K562 (cell line): Measurements from ENCODE around the gene POLR1D. TPM values are rescaled to one million over a fixed set of nuclear protein-coding genes. Genes with fewer than 3 reads are reported as not detected.

Experiments
- ATAC-seq: fragments of 200-7000 bp; cut with Tn5 transposase; 3 replicates; pipeline ENCODE4 v1.9.1; 2020; ENCODE audit warnings: moderate library complexity
- BruUV-seq: library from RNA; stranded (reverse); fragments of 400-500 nt; replicated peaks from 2 replicates; lab custom pipeline; 2021; lab: Mats Ljungman, UMichigan
- CTCF ChIA-PET: fragments of 300-600 bp; formaldehyde crosslinking; extraction: SDS; loops from one replicate; lab custom pipeline; 2021; ENCODE audit warnings: low intra/inter-chr PET ratio; lab: Yijun Ruan, JAX
- POLR2A ChIA-PET: fragments of 300-600, 350-650 bp; sonication (Branson Sonifier 250); formaldehyde crosslinking; extraction: SDS; loops from one replicate; lab custom pipeline; 2021; ENCODE audit warnings: antibody characterized with exemption, inconsistent platforms; lab: Yijun Ruan, JAX
- DNase-seq, 4 experiments: peaks; one replicate each; pipeline versions ENCODE4 v3.0.0 to v3.0.0-alpha.2; 2011 to 2018; ENCODE audit warnings: low spot score in 3 of 4, mixed read lengths in 3 of 4; ENCODE audit errors: extremely low read depth in 1 of 4
- FAIRE-seq: peaks from 2 replicates; lab custom pipeline; 2011; peaks lifted over from hg19 to GRCh38; lab: Jason Lieb, UNC
- H2AFZ ChIP-seq: 2 replicates; pipeline ENCODE4 v1.6.0; 2011; ENCODE audit warnings: low read depth, low read length, control low read depth, inconsistent platforms
- H3K27ac ChIP-seq: fragments of 200-600 bp; 3 replicates; pipeline ENCODE4 v1.8.0; 2011; ENCODE audit warnings: low read depth, mild to moderate bottlenecking, control low read depth, inconsistent platforms, low read length, moderate library complexity, mixed read lengths; ENCODE audit errors: extremely low read depth
- H3K27me3 ChIP-seq, 2 experiments: fragments of 300-600 bp in 1 of 2; 2 replicates in 1 of 2; 3 replicates in 1 of 2; pipeline versions ENCODE4 v1.6.0 to v1.8.0; 2011; ENCODE audit warnings: inconsistent platforms in 2 of 2, low read length in 2 of 2, mild to moderate bottlenecking in 1 of 2, mixed read lengths in 1 of 2, moderate library complexity in 1 of 2; ENCODE audit not compliant: control insufficient read depth in 2 of 2, insufficient read depth in 2 of 2
- H3K36me3 ChIP-seq: fragments of 300-600 bp; 3 replicates; pipeline ENCODE4 v1.8.0; 2011; ENCODE audit warnings: mild to moderate bottlenecking, low read length, inconsistent platforms; ENCODE audit not compliant: control insufficient read depth, insufficient read depth
- H3K4me1 ChIP-seq, 2 experiments: fragments of 200-600 bp in 1 of 2; replicated peaks in 1 of 2; 2 replicates in 1 of 2; 3 replicates in 1 of 2; pipeline versions ENCODE4 v1.5.1 to v1.8.0; 2011; ENCODE audit warnings: inconsistent platforms in 2 of 2, low read length in 2 of 2, mild to moderate bottlenecking in 1 of 2, mixed read lengths in 1 of 2, moderate library complexity in 1 of 2; ENCODE audit not compliant: control insufficient read depth in 2 of 2, insufficient read depth in 2 of 2
- H3K4me2 ChIP-seq: 2 replicates; pipeline ENCODE4 v1.6.1; 2011; ENCODE audit warnings: low read length, control low read depth, inconsistent platforms, mixed read lengths; ENCODE audit not compliant: insufficient read depth
- H3K4me3 ChIP-seq: fragments of 200-600 bp; sonication (generic), shearing (Covaris generic); 2 replicates; pipeline ENCODE4 v1.5.1; 2016; ENCODE audit warnings: control low read depth, inconsistent platforms
- H3K79me2 ChIP-seq: fragments of 200-600 bp; 3 replicates; pipeline ENCODE4 v1.8.0; 2011; ENCODE audit warnings: low read length, inconsistent platforms; ENCODE audit not compliant: control insufficient read depth, insufficient read depth
- H3K9ac ChIP-seq, 2 experiments: 2 replicates each; pipeline versions ENCODE4 v1.6.0 to v1.6.1; 2011; ENCODE audit warnings: low read depth in 2 of 2, low read length in 2 of 2, control low read depth in 1 of 2, inconsistent platforms in 1 of 2, mild to moderate bottlenecking in 1 of 2, mixed read lengths in 1 of 2; ENCODE audit not compliant: insufficient read depth in 1 of 2
- H3K9me1 ChIP-seq: one replicate; pipeline ENCODE4 v1.6.0; 2011; ENCODE audit warnings: inconsistent platforms, mild to moderate bottlenecking, low read length, moderate library complexity; ENCODE audit not compliant: control insufficient read depth, insufficient read depth
- H3K9me3 ChIP-seq: replicated peaks from 2 replicates; pipeline ENCODE4 v1.5.1; 2011; ENCODE audit warnings: low read depth, low read length, inconsistent platforms; ENCODE audit not compliant: control insufficient read depth, insufficient read depth
- H4K20me1 ChIP-seq: replicated peaks from 2 replicates; pipeline ENCODE4 v1.6.1; 2011; ENCODE audit warnings: low read length, inconsistent platforms, mixed read lengths; ENCODE audit not compliant: control insufficient read depth, insufficient read depth
- BHLHE40 ChIP-seq: IDR thresholded peaks from 2 replicates; pipeline ENCODE4 v1.6.1; 2011; ENCODE audit warnings: low read length, improper control_type of control experiment
- CBX2 ChIP-seq: fragments of 200-600 bp; sonication (generic); IDR thresholded peaks from one replicate; pipeline ENCODE4 v1.6.1; 2012; ENCODE audit warnings: mild to moderate bottlenecking, low read length, inconsistent platforms; ENCODE audit not compliant: insufficient read depth, poor library complexity, severe bottlenecking
- MXI1 ChIP-seq: IDR thresholded peaks from 2 replicates; pipeline ENCODE4 v1.6.1; 2011; ENCODE audit warnings: low read depth, mild to moderate bottlenecking, improper control_type of control experiment, low read length
- RBM15 ChIP-seq: fragments of 200-400 bp; formaldehyde crosslinking; IDR thresholded peaks from 2 replicates; pipeline ENCODE4 v1.6.1; 2018; ENCODE audit warnings: mild to moderate bottlenecking, low read length, moderate library complexity; ENCODE audit not compliant: insufficient read depth
- TBP ChIP-seq: optimal IDR thresholded peaks from 2 replicates; pipeline ENCODE3; 2011; ENCODE audit warnings: low read depth, low read length, improper control_type of control experiment
- ZKSCAN3 ChIP-seq: fragments of 250-450 bp; sonication (Bioruptor Pico); IDR thresholded peaks from 2 replicates; pipeline ENCODE4 v1.4.0; 2020
- ZNF316 ChIP-seq: fragments of 450-650 bp; IDR thresholded peaks from 2 replicates; pipeline ENCODE4 v1.6.1; 2016
- ZNF431 ChIP-seq: sonication (generic); formaldehyde crosslinking; IDR thresholded peaks from 2 replicates; pipeline ENCODE4 v1.8.0; 2022; ENCODE audit warnings: mild to moderate bottlenecking, missing genetic modification reagents
- ZNF444 ChIP-seq: fragments of 250-450 bp; sonication (Bioruptor Pico); IDR thresholded peaks from 2 replicates; pipeline ENCODE4 v1.4.0; 2020; ENCODE audit warnings: mild to moderate bottlenecking, moderate library complexity
- WGBS: fragments of 100-300 bp; shearing (Covaris generic); methylation state at CpG from one replicate; pipeline ENCODE4 v1.1.6; 2016; ENCODE audit warnings: low coverage, mixed read lengths; ENCODE audit not compliant: insufficient coverage; ENCODE audit errors: missing lambda C conversion rate; 5-methylcytosine and 5-hydroxymethylcytosine counted together
- in situ Hi-C: fragments of 300-500 bp; cut with MboI; formaldehyde crosslinking; loops from 4 replicates; pipeline ENCODE4 v1.15.0; 2018; ENCODE audit warnings: inconsistent platforms, mixed read lengths
- intact Hi-C: fragments of 100-400 bp; cut with micrococcal nuclease; formaldehyde crosslinking; loops from 2 replicates; pipeline ENCODE4 v1.14.2; 2022
- polyA plus RNA-seq, 8 experiments: library from polyadenylated mRNA; depleted of rRNA in 4 of 8; stranded (reverse) in 5 of 8; unstranded in 3 of 8; fragments of >200 nt; fragmentation: Nextera tagmentation in 2 of 8; fragmentation: Illumina TruSeq in 1 of 8; extraction: Ambion mirVana in 2 of 8; extraction: Trizol in 1 of 8; gene quantifications; 2 replicates each; pipeline versions ENCODE4 v1.2.1 to v1.2.3, GENCODE V29; 2011 to 2014; ENCODE audit warnings: inconsistent platforms in 1 of 8, missing spikeins in 1 of 8
- total RNA-seq, 7 experiments: library from RNA; depleted of rRNA in 6 of 7; stranded (reverse); fragments of >200 nt in 6 of 7; fragmentation: Illumina TruSeq in 2 of 7; extraction: Trizol in 2 of 7; gene quantifications; 2 replicates each; pipeline versions ENCODE4 v1.2.1 to v1.2.3, GENCODE V29; 2011 to 2021; ENCODE audit warnings: low replicate concordance in 1 of 7
- TF ChIP-seq, protein P1 (sequence below): fragments of 150-350 bp; IDR thresholded peaks from 2 replicates; pipeline ENCODE4 v1.6.1; 2014; ENCODE audit warnings: low read depth, mild to moderate bottlenecking, low read length, borderline replicate concordance

Gene POLR1D
- total and polyA plus RNA-seq, 9 of the 15 experiments (the other 6 are each of a cell fraction or from before 2014, with no cell fraction given) = 107 to 188 (median 145) TPM

DNA sequence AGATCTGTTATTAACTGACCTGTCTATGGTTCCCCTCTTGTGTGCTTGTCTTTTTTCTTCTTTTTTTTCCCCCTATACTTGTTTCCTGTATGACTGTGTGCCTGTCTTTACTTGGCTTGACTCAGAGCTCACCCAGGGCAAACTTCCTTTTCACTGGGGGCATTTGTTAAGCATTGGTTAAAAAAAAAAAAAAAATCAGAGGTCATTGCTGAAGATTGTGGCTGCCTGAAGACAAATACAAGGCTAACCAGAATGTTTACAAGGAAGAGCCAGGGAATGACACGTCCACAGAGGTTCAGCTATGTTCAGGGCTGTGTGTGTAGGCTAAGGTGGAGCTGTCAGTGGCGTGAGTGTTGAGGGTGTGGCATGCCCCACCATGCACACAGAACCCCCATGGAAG, 48.4 kb upstream of the POLR1D start:
- intact Hi-C loops (no loop called here), in situ Hi-C loops (no loop called here)
- H3K27me3 ChIP-seq = no peaks in the 10 kb centered on the region
- TF ChIP-seq ZKSCAN3 = no peak
- TF ChIP-seq MXI1 = no peak
- no peak for TF ChIP-seq ZNF444
- no peak for TF ChIP-seq BHLHE40
- no peak for TF ChIP-seq ZNF316
- TF ChIP-seq, protein P1, sequence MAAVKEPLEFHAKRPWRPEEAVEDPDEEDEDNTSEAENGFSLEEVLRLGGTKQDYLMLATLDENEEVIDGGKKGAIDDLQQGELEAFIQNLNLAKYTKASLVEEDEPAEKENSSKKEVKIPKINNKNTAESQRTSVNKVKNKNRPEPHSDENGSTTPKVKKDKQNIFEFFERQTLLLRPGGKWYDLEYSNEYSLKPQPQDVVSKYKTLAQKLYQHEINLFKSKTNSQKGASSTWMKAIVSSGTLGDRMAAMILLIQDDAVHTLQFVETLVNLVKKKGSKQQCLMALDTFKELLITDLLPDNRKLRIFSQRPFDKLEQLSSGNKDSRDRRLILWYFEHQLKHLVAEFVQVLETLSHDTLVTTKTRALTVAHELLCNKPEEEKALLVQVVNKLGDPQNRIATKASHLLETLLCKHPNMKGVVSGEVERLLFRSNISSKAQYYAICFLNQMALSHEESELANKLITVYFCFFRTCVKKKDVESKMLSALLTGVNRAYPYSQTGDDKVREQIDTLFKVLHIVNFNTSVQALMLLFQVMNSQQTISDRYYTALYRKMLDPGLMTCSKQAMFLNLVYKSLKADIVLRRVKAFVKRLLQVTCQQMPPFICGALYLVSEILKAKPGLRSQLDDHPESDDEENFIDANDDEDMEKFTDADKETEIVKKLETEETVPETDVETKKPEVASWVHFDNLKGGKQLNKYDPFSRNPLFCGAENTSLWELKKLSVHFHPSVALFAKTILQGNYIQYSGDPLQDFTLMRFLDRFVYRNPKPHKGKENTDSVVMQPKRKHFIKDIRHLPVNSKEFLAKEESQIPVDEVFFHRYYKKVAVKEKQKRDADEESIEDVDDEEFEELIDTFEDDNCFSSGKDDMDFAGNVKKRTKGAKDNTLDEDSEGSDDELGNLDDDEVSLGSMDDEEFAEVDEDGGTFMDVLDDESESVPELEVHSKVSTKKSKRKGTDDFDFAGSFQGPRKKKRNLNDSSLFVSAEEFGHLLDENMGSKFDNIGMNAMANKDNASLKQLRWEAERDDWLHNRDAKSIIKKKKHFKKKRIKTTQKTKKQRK = no peak
- no peak for TF ChIP-seq TBP
- no peak for TF ChIP-seq RBM15
- TF ChIP-seq CBX2 = no peak
- no peak for TF ChIP-seq ZNF431
- 67% methylated on average over 2 of the region's 2 CpGs for WGBS
- no peaks in the 10 kb centered on the region for H3K4me1 ChIP-seq
- H3K36me3 ChIP-seq = peaks cover 3% of the 10 kb centered on the region; the same call in 1 of the 3 replicates
- no peak for DNase-seq
- no peaks in the 10 kb centered on the region for H3K9me1 ChIP-seq
- H3K9me3 ChIP-seq = no peaks in the 10 kb centered on the region; the same call in 1 of the 2 replicates
- H3K27ac ChIP-seq = no peak overlapping the region
- H3K4me2 ChIP-seq = no peak overlapping the region
- H3K4me3 ChIP-seq = no peak overlapping the region
- no peaks in the 10 kb centered on the region for H3K79me2 ChIP-seq
- no peaks in the 10 kb centered on the region for H4K20me1 ChIP-seq
- ChIA-PET CTCF (no interaction called here), POLR2A (no interaction called here)
- BruUV-seq = no TSS peak
- H3K9ac ChIP-seq = no peak overlapping the region
- no peak overlapping the region for H2AFZ ChIP-seq
- ATAC-seq = no peak
- FAIRE-seq = no peak
